ENCODE measurements around the gene SYS1. TPM values are rescaled to one million over a fixed set of nuclear protein-coding genes. Genes with fewer than 3 reads are reported as not detected.

SYS1 gene
- total and polyA plus RNA-seq, 11 donors: 12.6 to 68.8 (median 23.0) TPM

DNA sequence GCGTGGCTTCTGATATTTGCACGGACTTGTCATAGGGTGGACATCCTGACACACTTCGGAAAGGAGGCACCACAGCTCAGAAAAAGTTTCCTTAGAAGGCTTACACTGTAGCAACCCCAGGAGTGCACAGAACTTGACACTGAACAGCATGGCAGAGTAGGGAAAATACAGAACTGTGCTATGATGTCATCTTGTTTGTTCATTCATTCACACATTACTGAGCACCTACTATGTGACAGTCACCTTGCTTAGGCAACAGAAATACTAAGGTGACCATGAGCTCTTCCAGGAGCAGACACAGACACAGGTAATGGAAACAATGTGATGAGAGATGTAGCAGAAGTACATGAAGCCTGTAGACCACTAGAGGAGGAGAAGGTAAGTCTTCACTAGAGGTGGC, 50.5 kb downstream of the SYS1 start:
- no peaks in the 10 kb centered on the region for H3K27me3 ChIP-seq
- peaks cover 0 to 62% (median 45%) of the 10 kb centered on the region in 12 donors for H3K4me1 ChIP-seq
- H3K4me3 ChIP-seq: no peak overlapping the region
- peaks cover 0 to 46% (median 34%) of the 10 kb centered on the region in 9 donors for H3K36me3 ChIP-seq
- WGBS, 4 donors: 63 to 90% (median 76%) methylated on average over 3 of the region's 3 CpGs
- H3K27ac ChIP-seq: no peak overlapping the region
- intact Hi-C loops (cut with DNase I): loop anchor here in 1 of 10 donors (10.0 kb wide), 1 partner anchor 449 kb away; the partner anchor contains the start of genes STK4 and TOMM34
- no peaks in the 10 kb centered on the region for H3K9me3 ChIP-seq
- TF ChIP-seq, protein P1, sequence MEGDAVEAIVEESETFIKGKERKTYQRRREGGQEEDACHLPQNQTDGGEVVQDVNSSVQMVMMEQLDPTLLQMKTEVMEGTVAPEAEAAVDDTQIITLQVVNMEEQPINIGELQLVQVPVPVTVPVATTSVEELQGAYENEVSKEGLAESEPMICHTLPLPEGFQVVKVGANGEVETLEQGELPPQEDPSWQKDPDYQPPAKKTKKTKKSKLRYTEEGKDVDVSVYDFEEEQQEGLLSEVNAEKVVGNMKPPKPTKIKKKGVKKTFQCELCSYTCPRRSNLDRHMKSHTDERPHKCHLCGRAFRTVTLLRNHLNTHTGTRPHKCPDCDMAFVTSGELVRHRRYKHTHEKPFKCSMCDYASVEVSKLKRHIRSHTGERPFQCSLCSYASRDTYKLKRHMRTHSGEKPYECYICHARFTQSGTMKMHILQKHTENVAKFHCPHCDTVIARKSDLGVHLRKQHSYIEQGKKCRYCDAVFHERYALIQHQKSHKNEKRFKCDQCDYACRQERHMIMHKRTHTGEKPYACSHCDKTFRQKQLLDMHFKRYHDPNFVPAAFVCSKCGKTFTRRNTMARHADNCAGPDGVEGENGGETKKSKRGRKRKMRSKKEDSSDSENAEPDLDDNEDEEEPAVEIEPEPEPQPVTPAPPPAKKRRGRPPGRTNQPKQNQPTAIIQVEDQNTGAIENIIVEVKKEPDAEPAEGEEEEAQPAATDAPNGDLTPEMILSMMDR (IDR thresholded peaks at IDR 0.05): no peak
- TF ChIP-seq POLR2A (IDR thresholded peaks at IDR 0.05): no peak
- no peak for ATAC-seq
- DNase-seq: no peak

DNA sequence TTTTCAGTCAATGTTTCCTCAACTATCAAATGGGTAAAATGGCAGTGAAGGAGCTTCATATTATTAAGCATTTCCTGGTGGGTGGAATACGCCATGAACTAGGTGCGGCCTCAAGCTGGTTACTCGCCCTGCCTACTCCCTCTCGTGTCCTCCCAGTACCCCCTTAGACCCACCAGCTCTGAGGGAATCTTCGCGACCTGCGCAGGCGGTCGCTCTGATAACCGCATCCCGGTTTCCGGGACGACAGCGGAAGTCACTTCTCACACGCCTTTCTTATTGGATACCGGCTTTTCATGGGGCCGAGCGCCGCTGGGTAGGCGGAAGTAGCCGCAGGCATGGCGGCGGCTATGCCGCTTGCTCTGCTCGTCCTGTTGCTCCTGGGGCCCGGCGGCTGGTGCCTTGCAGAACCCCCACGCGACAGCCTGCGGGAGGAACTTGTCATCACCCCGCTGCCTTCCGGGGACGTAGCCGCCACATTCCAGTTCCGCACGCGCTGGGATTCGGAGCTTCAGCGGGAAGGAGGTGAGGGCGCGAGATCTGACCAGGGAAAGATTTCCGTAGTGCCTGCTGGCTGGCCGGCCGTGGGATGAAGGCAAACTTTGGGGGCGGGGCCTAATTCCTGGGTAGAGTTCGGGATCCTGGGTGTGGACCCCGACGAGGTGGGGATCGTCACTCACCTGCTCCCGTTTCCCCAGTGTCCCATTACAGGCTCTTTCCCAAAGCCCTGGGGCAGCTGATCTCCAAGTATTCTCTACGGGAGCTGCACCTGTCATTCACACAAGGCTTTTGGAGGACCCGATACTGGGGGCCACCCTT, 53.1 kb downstream of the SYS1 start, which contains the start of gene PIGT:
PIGT (plus strand) TSS at position 320 of the 816 bp plus-strand sequence; CDS start at position 336, 16 bp downstream.
- intact Hi-C loops (cut with DNase I): loop anchor here in 5 of 10 donors (5.0 to 10.0 kb wide), 4 partner anchors 44 to 451 kb away; partner anchors contain the start of genes SYS1 (in 3 of the 5), STK4 (in 1 of the 5) and TOMM34 (in 1 of the 5)
- Histone ChIP-seq H3K27ac (peak within 1 kb of the TSS; percentile 55 to 90 (median 83)), H3K9me3 (no peaks in the 10 kb centered on the region), H3K4me1 (peaks cover 0 to 62% (median 42%) of the 10 kb centered on the region in 12 donors), H3K4me3 (peak within 1 kb of the TSS; percentile 52 to 97 (median 82)), H3K36me3 (peaks cover 0 to 45% (median 32%) of the 10 kb centered on the region in 9 donors), H3K27me3 (no peaks in the 10 kb centered on the region)
- DNase-seq (peak; percentile 87 to 92 (median 88)), ATAC-seq (peak; percentile 65 to 84 (median 77))
- peak; percentile 52 to 92 for TF ChIP-seq POLR2A (IDR thresholded peaks at IDR 0.05)
- TF ChIP-seq, protein P1 (IDR thresholded peaks at IDR 0.05): no peak
- 0% methylated on average over 25 to 52 of the region's 52 CpGs for WGBS, 4 donors

DNA sequence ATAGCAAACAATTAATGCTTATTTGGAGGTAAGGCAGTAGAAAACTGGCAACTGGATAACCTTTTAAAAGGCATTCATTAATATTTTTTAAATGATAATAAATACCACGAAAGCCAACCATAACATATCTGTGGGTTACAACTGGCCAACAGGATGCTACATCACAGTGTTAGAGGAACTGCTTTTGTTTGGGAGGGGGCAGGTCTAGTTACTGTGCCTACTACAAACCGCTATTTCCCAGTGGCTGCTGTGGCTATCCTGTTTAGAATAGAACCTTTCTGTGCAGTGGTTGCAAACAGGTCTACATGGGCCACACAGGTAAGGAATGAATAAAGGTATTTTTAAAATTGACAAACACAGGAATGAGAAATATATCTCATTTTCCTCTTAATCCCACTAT, 54.0 kb downstream of the SYS1 start:
- no peak for DNase-seq
- Histone ChIP-seq H3K4me3 (peak overlapping the region in 10 of 12 donors; percentile 74 to 97 (median 86)), H3K9me3 (no peaks in the 10 kb centered on the region), H3K27ac (peak overlapping the region in 5 of 12 donors; percentile 83 to 90 (median 88)), H3K27me3 (no peaks in the 10 kb centered on the region), H3K4me1 (peaks cover 0 to 54% (median 39%) of the 10 kb centered on the region in 12 donors), H3K36me3 (peaks cover 0 to 45% (median 32%) of the 10 kb centered on the region in 9 donors)
- intact Hi-C loops (cut with DNase I): loop anchor here in 5 of 10 donors (5.0 to 10.0 kb wide), 4 partner anchors 45 to 452 kb away; partner anchors contain the start of genes SYS1 (in 3 of the 5), STK4 (in 1 of the 5) and TOMM34 (in 1 of the 5)
- WGBS, 4 donors: 70 to 83% (median 72%) methylated on average over 2 of the region's 2 CpGs
- TF ChIP-seq, protein P1 (IDR thresholded peaks at IDR 0.05): no peak
- no peak for TF ChIP-seq POLR2A (IDR thresholded peaks at IDR 0.05)
- no peak for ATAC-seq

Other genes with a start within 250 kb of the SYS1 start
- gene WFDC5, start 248.0 kb upstream of the SYS1 start, total RNA-seq: not detected
- gene WFDC5, start 248.0 kb upstream of the SYS1 start, polyA plus RNA-seq: not detected
- not detected for gene WFDC12, start 238.7 kb upstream of the SYS1 start, total RNA-seq
- gene WFDC12, start 238.7 kb upstream of the SYS1 start, polyA plus RNA-seq: not detected
- gene PI3, start 188.3 kb upstream of the SYS1 start, total RNA-seq: under 1 TPM in 2 of 9 donors, not detected in 7; 0.55 to 0.97 TPM
- gene PI3, start 188.3 kb upstream of the SYS1 start, polyA plus RNA-seq: under 1 TPM in 1 of 2 donors, not detected in 1; 0.47 TPM
- gene SEMG1, start 156.1 kb upstream of the SYS1 start, total RNA-seq: not detected
- gene SEMG1, start 156.1 kb upstream of the SYS1 start, polyA plus RNA-seq: not detected
- not detected for gene SEMG2, start 141.8 kb upstream of the SYS1 start, total RNA-seq
- not detected for gene SEMG2, start 141.8 kb upstream of the SYS1 start, polyA plus RNA-seq
- gene SLPI, start 108.6 kb upstream of the SYS1 start, total RNA-seq: 100 to 1,000 TPM in 1 of 9 donors, 1 to 10 TPM in 3, under 1 TPM in 3, not detected in 2; 0.37 to 187 (median 1.8) TPM
- gene SLPI, start 108.6 kb upstream of the SYS1 start, polyA plus RNA-seq: 1 to 10 TPM; 1.1 to 1.5 TPM
- not detected for gene RBPJL, start 56.3 kb upstream of the SYS1 start, total RNA-seq
- not detected for gene RBPJL, start 56.3 kb upstream of the SYS1 start, polyA plus RNA-seq
- gene MATN4, start 54.9 kb upstream of the SYS1 start, total RNA-seq: not detected
- gene MATN4, start 54.9 kb upstream of the SYS1 start, polyA plus RNA-seq: not detected
- 100 to 1,000 TPM in 2 of 9 donors, 10 to 100 TPM in 7; 62.1 to 140 (median 94.1) TPM for gene SDC4, start 14.7 kb upstream of the SYS1 start, total RNA-seq
- gene SDC4, start 14.7 kb upstream of the SYS1 start, polyA plus RNA-seq: 100 to 1,000 TPM in 1 of 2 donors, 10 to 100 TPM in 1; 44.3 to 139 TPM
- 1 to 10 TPM in 2 of 9 donors, under 1 TPM in 5, not detected in 2; 0.32 to 3.2 (median 0.76) TPM for gene TP53TG5, start 15.2 kb downstream of the SYS1 start, total RNA-seq
- gene TP53TG5, start 15.2 kb downstream of the SYS1 start, polyA plus RNA-seq: 1 to 10 TPM in 1 of 2 donors, under 1 TPM in 1; 0.40 to 1.5 TPM
- gene DBNDD2, start 45.1 kb downstream of the SYS1 start, total RNA-seq: 100 to 1,000 TPM; 209 to 395 (median 346) TPM
- 100 to 1,000 TPM; 331 to 423 TPM for gene DBNDD2, start 45.1 kb downstream of the SYS1 start, polyA plus RNA-seq
- 100 to 1,000 TPM; 124 to 224 (median 165) TPM for gene PIGT, start 53.0 kb downstream of the SYS1 start, total RNA-seq
- gene PIGT, start 53.0 kb downstream of the SYS1 start, polyA plus RNA-seq: 100 to 1,000 TPM; 106 to 175 TPM
- 1 to 10 TPM in 1 of 9 donors, under 1 TPM in 1, not detected in 7; 0.77 to 4.7 TPM for gene WFDC2, start 106.6 kb downstream of the SYS1 start, total RNA-seq
- under 1 TPM in 1 of 2 donors, not detected in 1; 0.51 TPM for gene WFDC2, start 106.6 kb downstream of the SYS1 start, polyA plus RNA-seq
- gene SPINT3, start 152.5 kb downstream of the SYS1 start, total RNA-seq: not detected
- gene SPINT3, start 152.5 kb downstream of the SYS1 start, polyA plus RNA-seq: not detected
- not detected for gene WFDC6, start 176.3 kb downstream of the SYS1 start, total RNA-seq
- gene WFDC6, start 176.3 kb downstream of the SYS1 start, polyA plus RNA-seq: not detected
- gene EPPIN, start 184.2 kb downstream of the SYS1 start, total RNA-seq: under 1 TPM in 1 of 9 donors, not detected in 8; 0.20 TPM
- gene EPPIN, start 184.2 kb downstream of the SYS1 start, polyA plus RNA-seq: not detected
- gene WFDC8, start 216.1 kb downstream of the SYS1 start, total RNA-seq: not detected
- gene WFDC8, start 216.1 kb downstream of the SYS1 start, polyA plus RNA-seq: not detected

Measured in heart left ventricle (tissue), 16 donors.